ENCODE data around the gene DICER1.
A peak's percentile ranks its signal among the peaks of the same experiment; 100 is the strongest.

The DICER1 gene

DNA sequence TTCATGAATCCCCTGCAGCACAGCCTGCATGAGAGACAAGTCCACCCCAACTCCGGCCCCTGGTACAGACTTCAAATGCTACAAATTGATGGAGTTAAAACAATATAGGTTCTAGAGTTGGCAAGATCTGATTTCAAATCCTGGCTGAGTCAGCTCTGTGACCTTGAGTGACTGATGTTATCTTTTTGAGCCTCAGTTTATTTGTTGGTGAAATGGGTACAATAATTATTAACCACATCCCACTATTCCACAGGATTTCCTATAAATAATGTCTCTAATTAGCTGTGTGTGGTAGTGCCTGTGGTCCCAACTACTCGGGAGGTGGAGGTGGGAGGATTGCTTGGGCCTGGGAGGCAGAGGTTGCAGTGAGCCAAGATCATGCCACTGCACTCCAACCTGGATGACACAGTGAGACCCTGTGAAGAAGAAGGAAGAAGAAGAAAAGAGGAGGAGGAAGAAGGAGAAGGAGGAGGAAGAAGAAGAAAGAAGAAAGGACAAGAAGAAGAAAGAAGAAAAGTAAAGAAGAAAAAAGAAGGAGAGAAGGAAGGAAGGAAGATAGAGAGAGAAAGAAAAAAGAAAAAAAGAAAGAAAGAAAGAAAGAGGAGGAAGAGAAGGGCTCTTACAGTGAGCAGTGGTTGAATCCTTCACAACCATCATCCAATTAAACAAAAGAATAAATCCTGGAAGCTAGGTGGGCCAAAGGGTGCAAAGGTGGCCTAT, 39.7 kb upstream of the DICER1 start:
- TF ChIP-seq SPI1 (IDR thresholded peaks at IDR 0.05; ENCODE audit: low read depth, low read length) (no peak), PAX5 (IDR thresholded peaks at IDR 0.05; ENCODE audit: insufficient read depth, low read length, severe bottlenecking) (no peak), POLR2AphosphoS5 (IDR thresholded peaks at IDR 0.05; ENCODE audit: low read depth, low read length) (no peak), TAF1 (IDR thresholded peaks at IDR 0.05; ENCODE audit: low read depth, low read length) (no peak), POU2F2 (IDR thresholded peaks at IDR 0.05; ENCODE audit: low read depth, low read length) (no peak), POLR2A (IDR thresholded peaks at IDR 0.05; ENCODE audit: low read depth, low read length) (no peak)
- DNase-seq (ENCODE audit: insufficient read length, low spot score), result no peak
- no peak for FAIRE-seq

DNA sequence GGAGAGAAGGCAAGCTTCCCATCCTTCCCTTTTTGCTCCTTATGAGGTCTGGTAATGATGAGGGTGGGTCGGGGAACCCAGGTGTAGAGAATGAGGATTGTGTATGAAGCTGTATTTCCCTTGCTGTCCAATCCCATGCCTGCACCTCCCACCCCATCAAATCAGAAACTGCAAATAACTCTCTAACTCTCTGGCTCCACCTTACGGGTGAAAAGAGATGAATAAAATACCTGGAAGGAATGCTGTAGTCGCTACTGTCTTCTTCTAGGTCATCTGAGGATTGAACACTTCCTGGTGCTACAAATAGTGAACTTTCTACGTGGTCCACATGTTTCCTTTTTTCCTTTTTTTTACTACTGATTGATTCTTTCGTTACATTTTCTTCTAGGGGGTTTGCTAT, 38.9 kb upstream of the DICER1 start:
- TF ChIP-seq SPI1 (IDR thresholded peaks at IDR 0.05; ENCODE audit: low read depth, low read length) (no peak), POU2F2 (IDR thresholded peaks at IDR 0.05; ENCODE audit: low read depth, low read length) (no peak), POLR2A (IDR thresholded peaks at IDR 0.05; ENCODE audit: low read depth, low read length) (no peak), POLR2AphosphoS5 (IDR thresholded peaks at IDR 0.05; ENCODE audit: low read depth, low read length) (no peak), TAF1 (IDR thresholded peaks at IDR 0.05; ENCODE audit: low read depth, low read length) (no peak), PAX5 (IDR thresholded peaks at IDR 0.05; ENCODE audit: insufficient read depth, low read length, severe bottlenecking) (no peak)
- FAIRE-seq (peak; percentile 77), DNase-seq (ENCODE audit: insufficient read length, low spot score) (peak; percentile 46)

DNA sequence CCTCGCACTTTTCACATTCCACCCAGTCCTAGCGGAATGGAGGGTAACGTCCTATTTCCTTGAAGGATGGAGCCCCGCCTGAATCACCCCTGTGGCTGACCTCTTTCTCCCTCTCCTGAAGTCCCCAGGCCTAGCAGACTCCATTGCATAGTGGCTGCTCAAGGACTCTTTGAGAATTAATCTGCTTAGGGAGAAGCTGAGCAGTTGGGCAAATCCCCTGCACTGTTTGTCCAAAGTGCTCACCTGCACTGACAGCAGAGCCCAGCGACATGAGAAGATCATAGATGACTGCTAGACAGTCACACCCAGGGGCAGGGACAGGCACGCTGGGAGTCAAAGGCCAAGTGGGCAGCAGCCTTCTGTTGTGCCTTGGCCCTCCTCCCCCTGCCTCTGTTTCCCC, 37.7 kb upstream of the DICER1 start:
- TF ChIP-seq POU2F2 (IDR thresholded peaks at IDR 0.05; ENCODE audit: low read depth, low read length) (no peak), POLR2AphosphoS5 (IDR thresholded peaks at IDR 0.05; ENCODE audit: low read depth, low read length) (no peak), POLR2A (IDR thresholded peaks at IDR 0.05; ENCODE audit: low read depth, low read length) (no peak), TAF1 (IDR thresholded peaks at IDR 0.05; ENCODE audit: low read depth, low read length) (no peak), SPI1 (IDR thresholded peaks at IDR 0.05; ENCODE audit: low read depth, low read length) (no peak), PAX5 (IDR thresholded peaks at IDR 0.05; ENCODE audit: insufficient read depth, low read length, severe bottlenecking) (no peak)
- FAIRE-seq (no peak), DNase-seq (ENCODE audit: insufficient read length, low spot score) (no peak)

DNA sequence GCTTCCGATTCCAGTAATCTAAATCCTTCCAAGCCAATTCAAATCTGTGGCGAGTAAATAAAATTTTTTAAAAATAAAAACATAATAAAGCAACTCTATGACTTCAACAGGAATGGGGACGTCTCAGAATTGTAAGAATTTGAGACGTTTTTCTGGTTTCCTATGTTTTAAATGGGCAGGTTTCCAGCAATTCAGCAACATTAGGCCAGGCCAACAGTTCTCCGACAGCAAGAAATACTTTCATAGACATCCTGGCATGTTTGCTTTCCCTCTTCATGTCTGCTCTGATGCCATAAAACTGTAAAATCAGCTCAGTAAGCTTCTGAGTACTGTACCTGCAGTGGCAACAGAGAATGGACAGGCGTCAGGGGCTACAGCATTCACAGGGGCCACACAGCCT, 35.8 kb upstream of the DICER1 start:
- FAIRE-seq (no peak), DNase-seq (ENCODE audit: insufficient read length, low spot score) (no peak)
- TF ChIP-seq POU2F2 (IDR thresholded peaks at IDR 0.05; ENCODE audit: low read depth, low read length) (no peak), POLR2A (IDR thresholded peaks at IDR 0.05; ENCODE audit: low read depth, low read length) (no peak), SPI1 (IDR thresholded peaks at IDR 0.05; ENCODE audit: low read depth, low read length) (no peak), PAX5 (IDR thresholded peaks at IDR 0.05; ENCODE audit: insufficient read depth, low read length, severe bottlenecking) (no peak), TAF1 (IDR thresholded peaks at IDR 0.05; ENCODE audit: low read depth, low read length) (no peak), POLR2AphosphoS5 (IDR thresholded peaks at IDR 0.05; ENCODE audit: low read depth, low read length) (no peak)

DNA sequence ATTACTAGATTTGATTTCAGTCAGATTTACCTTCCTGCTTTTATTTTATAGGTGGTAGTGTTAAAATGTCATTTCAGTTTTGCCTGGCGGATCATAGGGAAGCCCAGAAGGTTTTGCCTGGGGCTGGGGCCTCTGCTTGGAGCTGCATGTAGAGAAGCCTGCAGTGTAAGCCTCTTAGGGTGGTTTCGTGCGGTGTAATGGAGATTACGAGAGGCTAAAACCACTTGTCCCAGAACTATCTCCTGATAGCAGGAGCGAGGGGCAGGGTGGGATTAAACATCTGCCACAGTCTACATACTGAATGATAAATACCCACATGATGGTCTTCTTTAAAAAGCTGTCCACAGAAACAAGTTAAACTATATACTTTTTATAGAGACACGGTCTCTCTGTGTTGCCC, 35.0 kb upstream of the DICER1 start:
- FAIRE-seq (no peak), DNase-seq (ENCODE audit: insufficient read length, low spot score) (no peak)
- TF ChIP-seq TAF1 (IDR thresholded peaks at IDR 0.05; ENCODE audit: low read depth, low read length) (no peak), POLR2A (IDR thresholded peaks at IDR 0.05; ENCODE audit: low read depth, low read length) (no peak), POLR2AphosphoS5 (IDR thresholded peaks at IDR 0.05; ENCODE audit: low read depth, low read length) (no peak), POU2F2 (IDR thresholded peaks at IDR 0.05; ENCODE audit: low read depth, low read length) (no peak), SPI1 (IDR thresholded peaks at IDR 0.05; ENCODE audit: low read depth, low read length) (no peak), PAX5 (IDR thresholded peaks at IDR 0.05; ENCODE audit: insufficient read depth, low read length, severe bottlenecking) (no peak)

DNA sequence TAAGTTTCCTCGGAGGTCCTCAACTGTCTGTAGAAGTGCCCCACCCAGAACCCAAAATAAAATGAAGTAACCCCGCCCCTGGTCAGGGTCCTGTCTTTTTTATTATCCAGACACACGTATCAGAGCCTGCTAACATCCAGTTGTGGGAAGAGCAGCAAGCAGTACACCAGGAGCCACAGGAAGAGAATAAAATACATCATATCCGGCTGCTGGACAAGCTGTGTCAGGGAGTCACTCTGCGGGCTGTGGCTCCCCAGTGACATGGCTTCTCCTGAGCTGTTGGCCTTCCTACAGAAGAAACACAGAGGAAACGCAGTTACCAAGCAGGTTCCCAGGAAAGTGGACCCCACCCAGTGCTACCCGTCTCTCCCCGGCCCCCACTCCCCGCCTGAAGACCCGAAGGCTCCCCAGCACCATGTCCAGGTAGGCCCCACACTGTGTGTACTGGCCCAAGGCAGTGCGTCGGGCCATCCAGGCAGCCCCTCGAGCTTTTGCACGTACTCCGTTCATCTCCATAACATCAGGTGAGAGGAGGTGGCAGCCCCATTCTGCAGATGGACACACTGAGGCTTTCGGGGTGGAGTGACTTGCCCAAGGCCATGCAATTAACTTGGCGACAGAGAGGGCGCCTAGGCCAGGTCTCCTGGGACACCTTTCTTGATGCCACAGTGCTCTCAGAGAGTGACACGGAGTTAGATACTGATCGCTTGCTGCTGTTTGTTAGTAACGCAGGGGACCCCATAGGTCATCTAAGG, 34.3 kb upstream of the DICER1 start:
- no peak for FAIRE-seq
- DNase-seq (ENCODE audit: insufficient read length, low spot score), result no peak
- no peak for TF ChIP-seq POLR2A (IDR thresholded peaks at IDR 0.05; ENCODE audit: low read depth, low read length)
- TF ChIP-seq POU2F2 (IDR thresholded peaks at IDR 0.05; ENCODE audit: low read depth, low read length), result no peak
- no peak for TF ChIP-seq PAX5 (IDR thresholded peaks at IDR 0.05; ENCODE audit: insufficient read depth, low read length, severe bottlenecking)
- no peak for TF ChIP-seq POLR2AphosphoS5 (IDR thresholded peaks at IDR 0.05; ENCODE audit: low read depth, low read length)
- TF ChIP-seq TAF1 (IDR thresholded peaks at IDR 0.05; ENCODE audit: low read depth, low read length), result no peak
- no peak for TF ChIP-seq SPI1 (IDR thresholded peaks at IDR 0.05; ENCODE audit: low read depth, low read length)

DNA sequence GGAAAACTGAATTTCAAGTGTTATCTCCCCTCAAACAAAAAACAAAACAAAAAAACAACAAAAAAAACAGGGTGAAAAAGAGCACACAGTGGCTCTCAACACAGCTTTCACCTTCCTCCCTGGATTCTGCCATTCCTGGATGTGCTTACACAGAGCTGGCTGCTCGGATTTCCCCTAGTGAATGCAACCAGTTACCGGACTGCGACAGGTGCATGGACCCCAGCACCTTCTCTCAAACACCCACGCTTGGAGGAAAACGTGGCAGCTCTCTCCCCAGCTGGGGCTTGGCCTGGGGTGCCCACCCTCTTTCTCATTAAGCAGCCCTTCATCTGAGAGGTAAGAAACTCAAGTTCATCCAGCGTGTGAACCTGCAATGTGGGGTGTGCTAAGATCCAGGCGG, 33.5 kb upstream of the DICER1 start:
- TF ChIP-seq POU2F2 (IDR thresholded peaks at IDR 0.05; ENCODE audit: low read depth, low read length) (no peak), POLR2A (IDR thresholded peaks at IDR 0.05; ENCODE audit: low read depth, low read length) (no peak), TAF1 (IDR thresholded peaks at IDR 0.05; ENCODE audit: low read depth, low read length) (no peak), POLR2AphosphoS5 (IDR thresholded peaks at IDR 0.05; ENCODE audit: low read depth, low read length) (no peak)
- no peak for FAIRE-seq
- no peak for DNase-seq (ENCODE audit: insufficient read length, low spot score)

DNA sequence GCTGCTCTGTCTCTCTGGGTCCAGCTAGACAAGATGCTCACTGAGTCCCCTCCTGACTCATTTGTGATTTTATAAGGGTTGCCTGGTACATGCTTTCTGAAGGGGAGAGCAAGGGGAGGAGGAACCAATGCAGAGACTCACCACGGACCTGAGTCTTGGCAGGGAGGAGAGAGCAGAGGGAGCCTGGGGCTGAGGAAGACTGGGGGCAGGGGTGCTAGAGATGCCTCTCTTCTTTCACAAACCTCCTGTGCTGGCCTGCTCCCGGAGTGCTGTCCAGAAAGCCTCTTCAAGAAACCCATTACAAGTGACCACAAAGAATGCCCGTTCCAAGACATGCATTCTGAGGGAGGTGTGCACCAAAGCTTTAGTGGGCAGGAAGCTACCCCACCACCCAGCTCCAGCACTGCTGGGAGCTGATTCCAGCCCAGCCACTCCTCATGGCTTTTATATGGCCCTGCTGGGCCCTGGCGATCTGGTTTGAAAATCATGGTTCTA, 33.1 kb upstream of the DICER1 start:
- TF ChIP-seq TAF1 (IDR thresholded peaks at IDR 0.05; ENCODE audit: low read depth, low read length) (no peak), POU2F2 (IDR thresholded peaks at IDR 0.05; ENCODE audit: low read depth, low read length) (no peak), PAX5 (IDR thresholded peaks at IDR 0.05; ENCODE audit: insufficient read depth, low read length, severe bottlenecking) (no peak), POLR2A (IDR thresholded peaks at IDR 0.05; ENCODE audit: low read depth, low read length) (no peak), POLR2AphosphoS5 (IDR thresholded peaks at IDR 0.05; ENCODE audit: low read depth, low read length) (no peak), SPI1 (IDR thresholded peaks at IDR 0.05; ENCODE audit: low read depth, low read length) (no peak)
- no peak for FAIRE-seq
- DNase-seq (ENCODE audit: insufficient read length, low spot score), result no peak

DNA sequence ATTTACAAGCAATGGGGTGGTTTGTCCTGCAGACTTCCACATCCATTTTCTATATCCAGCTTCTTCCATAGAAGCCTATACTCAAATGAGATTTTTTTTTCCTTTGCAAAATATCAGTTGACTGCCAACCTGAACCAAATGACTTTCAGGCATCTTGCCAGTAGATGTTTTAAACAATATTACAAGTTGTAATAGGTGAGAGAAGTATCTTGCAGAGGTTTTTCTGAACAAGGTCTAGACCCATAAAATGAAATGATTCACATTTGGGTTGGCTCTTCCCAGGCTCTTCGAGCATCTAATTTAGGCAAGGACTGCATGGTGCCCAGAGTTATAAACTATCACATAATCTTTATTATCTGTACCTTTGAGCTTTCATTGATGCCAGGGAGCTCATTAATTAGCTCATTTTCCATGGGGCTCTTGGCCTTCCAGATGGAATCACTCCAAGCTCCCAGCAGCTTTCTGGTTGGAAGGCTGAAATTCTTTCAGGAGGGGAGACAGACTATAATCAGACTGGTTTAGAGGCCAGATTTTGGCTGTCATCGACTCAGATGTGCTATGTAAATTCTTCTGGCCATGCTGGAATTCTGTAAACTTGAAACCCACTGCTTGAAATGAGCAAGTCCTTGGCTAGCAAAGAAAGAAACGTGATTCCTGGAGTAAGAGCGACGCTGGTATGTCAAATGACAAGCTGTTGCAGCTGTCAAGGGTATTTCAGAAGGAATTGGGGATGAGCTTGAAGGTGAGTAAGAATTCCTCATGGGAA, 32.2 kb upstream of the DICER1 start:
- no peak for TF ChIP-seq POLR2A (IDR thresholded peaks at IDR 0.05; ENCODE audit: low read depth, low read length)
- TF ChIP-seq PAX5 (IDR thresholded peaks at IDR 0.05; ENCODE audit: insufficient read depth, low read length, severe bottlenecking), result no peak
- no peak for TF ChIP-seq SPI1 (IDR thresholded peaks at IDR 0.05; ENCODE audit: low read depth, low read length)
- no peak for TF ChIP-seq TAF1 (IDR thresholded peaks at IDR 0.05; ENCODE audit: low read depth, low read length)
- TF ChIP-seq POU2F2 (IDR thresholded peaks at IDR 0.05; ENCODE audit: low read depth, low read length), result no peak
- TF ChIP-seq POLR2AphosphoS5 (IDR thresholded peaks at IDR 0.05; ENCODE audit: low read depth, low read length), result no peak

More for the DNA sequence above, 32.2 kb upstream of the DICER1 start:
- FAIRE-seq (no peak), DNase-seq (ENCODE audit: insufficient read length, low spot score) (no peak)

All from GM12891 (cell line).